H1 (cell line): ENCODE data around the gene EPHB1. TPM values are rescaled to one million over a fixed set of nuclear protein-coding genes. Genes with fewer than 3 reads are reported as not detected.

ENCODE experiments used
- CTCF ChIA-PET: fragments of 300-600 bp; sonication (Branson Sonifier 250); formaldehyde crosslinking; loops from one replicate; lab custom pipeline; 2021; ENCODE audit not compliant: partially characterized antibody; lab: Charles Lee
- POLR2A ChIA-PET: fragments of 300-600 bp; sonication (Branson Sonifier 250); formaldehyde crosslinking; loops from one replicate; lab custom pipeline; 2021; ENCODE audit warnings: inconsistent platforms; ENCODE audit not compliant: partially characterized antibody; lab: Charles Lee
- DNase-seq, 2 experiments: peaks; one replicate each; pipeline versions ENCODE4 v3.0.0 to v3.0.0-alpha.2; 2010 to 2022; ENCODE audit warnings: low spot score in 2 of 2, low read depth in 1 of 2, mixed read lengths in 1 of 2
- FAIRE-seq: peaks from 2 replicates; lab custom pipeline; 2011; peaks lifted over from hg19 to GRCh38; lab: Jason Lieb, UNC
- H2AFZ ChIP-seq: 2 replicates; pipeline ENCODE4 v1.8.1; 2012; ENCODE audit warnings: low read length, inconsistent platforms
- H2AK5ac ChIP-seq: 2 replicates; pipeline ENCODE4 v1.6.1; 2013; ENCODE audit warnings: low read depth, low read length
- H2BK120ac ChIP-seq: replicated peaks from 2 replicates; pipeline ENCODE3; 2013; ENCODE audit warnings: low read depth, low read length, inconsistent platforms
- H2BK12ac ChIP-seq: 2 replicates; pipeline ENCODE4 v1.6.1; 2013; ENCODE audit warnings: low read depth, low read length
- H2BK15ac ChIP-seq: 2 replicates; pipeline ENCODE4 v1.6.1; 2013; ENCODE audit warnings: low read length
- H2BK20ac ChIP-seq: 2 replicates; pipeline ENCODE4 v1.6.1; 2013; ENCODE audit warnings: low read length
- H2BK5ac ChIP-seq: 2 replicates; pipeline ENCODE4 v1.6.1; 2013; ENCODE audit warnings: low read depth, low read length
- H3K14ac ChIP-seq: 2 replicates; pipeline ENCODE4 v1.6.1; 2013; ENCODE audit warnings: inconsistent platforms; ENCODE audit not compliant: insufficient read length
- H3K18ac ChIP-seq: 2 replicates; pipeline ENCODE4 v1.6.1; 2013; ENCODE audit warnings: low read length; ENCODE audit errors: extremely low read depth
- H3K23ac ChIP-seq: 2 replicates; pipeline ENCODE4 v1.6.1; 2013; ENCODE audit warnings: inconsistent platforms; ENCODE audit not compliant: insufficient read length
- H3K23me2 ChIP-seq: 2 replicates; pipeline ENCODE4 v1.6.1; 2013; ENCODE audit warnings: low read depth, low read length
- H3K27ac ChIP-seq: 2 replicates; pipeline ENCODE4 v1.6.1; 2011; ENCODE audit warnings: low read depth, low read length, inconsistent platforms
- H3K27me3 ChIP-seq, 4 experiments: replicated peaks in 1 of 4; 1 replicate in 1 of 4; 2 replicates in 3 of 4; pipeline versions ENCODE4 v1.6.1 to v1.8.1; 2011 to 2013; ENCODE audit warnings: low read length in 3 of 4, mild to moderate bottlenecking in 3 of 4, inconsistent platforms in 2 of 4, mixed read lengths in 2 of 4, moderate library complexity in 1 of 4; ENCODE audit not compliant: control insufficient read depth in 3 of 4, insufficient read depth in 3 of 4; ENCODE audit errors: extremely low read depth in 1 of 4
- H3K36me3 ChIP-seq, 4 experiments: 2 replicates each; pipeline versions ENCODE4 v1.6.1 to v1.8.1; 2011 to 2013; ENCODE audit warnings: mild to moderate bottlenecking in 4 of 4, low read length in 3 of 4, moderate library complexity in 2 of 4, control low read depth in 1 of 4, inconsistent platforms in 1 of 4; ENCODE audit not compliant: insufficient read depth in 4 of 4, control insufficient read depth in 2 of 4
- H3K4ac ChIP-seq: replicated peaks from 2 replicates; pipeline ENCODE3; 2013; ENCODE audit warnings: low read length, low read depth, mixed read lengths, inconsistent platforms; ENCODE audit not compliant: insufficient read length
- H3K4me1 ChIP-seq, 4 experiments: replicated peaks in 1 of 4; 1 replicate in 1 of 4; 2 replicates in 3 of 4; pipeline versions ENCODE4 v1.6.1 to v1.8.1; 2011 to 2013; ENCODE audit warnings: low read length in 3 of 4, inconsistent platforms in 2 of 4, mixed read lengths in 1 of 4; ENCODE audit not compliant: insufficient read depth in 4 of 4, control insufficient read depth in 3 of 4
- H3K4me2 ChIP-seq, 2 experiments: 2 replicates each; pipeline versions ENCODE4 v1.6.1 to v1.8.1; 2011 to 2013; ENCODE audit warnings: low read depth in 2 of 2, low read length in 2 of 2, control low read depth in 1 of 2, inconsistent platforms in 1 of 2, mild to moderate bottlenecking in 1 of 2; ENCODE audit not compliant: insufficient read depth in 1 of 2
- H3K4me3 ChIP-seq, 4 experiments: fragments of 200-600, 300-600 bp in 1 of 4; sonication (generic), shearing (Covaris generic), sonication (Bioruptor Twin) in 1 of 4; 2 replicates each; pipeline versions ENCODE4 v1.5.1 to v1.8.1; 2011 to 2016; ENCODE audit warnings: low read length in 4 of 4, low read depth in 3 of 4, control low read depth in 2 of 4, inconsistent platforms in 2 of 4, mild to moderate bottlenecking in 2 of 4, mixed read lengths in 1 of 4, moderate library complexity in 1 of 4; ENCODE audit not compliant: insufficient read depth in 2 of 4; ENCODE audit errors: extremely low read depth in 1 of 4
- H3K56ac ChIP-seq: replicated peaks from 2 replicates; pipeline ENCODE3; 2013; ENCODE audit warnings: low read depth, mild to moderate bottlenecking, mixed read lengths, low read length, inconsistent platforms; ENCODE audit not compliant: insufficient read length
- H3K79me1 ChIP-seq: 2 replicates; pipeline ENCODE4 v1.6.1; 2013; ENCODE audit warnings: low read depth, low read length, control low read depth
- H3K79me2 ChIP-seq, 2 experiments: 2 replicates each; pipeline versions ENCODE4 v1.6.1 to v1.8.1; 2012 to 2013; ENCODE audit warnings: low read length in 2 of 2, mild to moderate bottlenecking in 2 of 2, inconsistent platforms in 1 of 2; ENCODE audit not compliant: insufficient read depth in 2 of 2, control insufficient read depth in 1 of 2
- H3K9ac ChIP-seq, 4 experiments: replicated peaks in 1 of 4; 1 replicate in 1 of 4; 2 replicates in 3 of 4; pipeline versions ENCODE4 v1.6.1 to v1.8.1; 2011 to 2013; ENCODE audit warnings: low read depth in 3 of 4, low read length in 3 of 4, control low read depth in 2 of 4, mild to moderate bottlenecking in 2 of 4, moderate library complexity in 2 of 4, inconsistent platforms in 1 of 4; ENCODE audit errors: extremely low read depth in 1 of 4
- H3K9me3 ChIP-seq, 2 experiments: 2 replicates each; pipeline versions ENCODE4 v1.6.1 to v1.8.1; 2012 to 2013; ENCODE audit warnings: mild to moderate bottlenecking in 2 of 2, moderate library complexity in 2 of 2, control low read depth in 1 of 2, inconsistent platforms in 1 of 2, low read depth in 1 of 2, low read length in 1 of 2, mixed read lengths in 1 of 2; ENCODE audit not compliant: insufficient read depth in 2 of 2
- H4K20me1 ChIP-seq, 2 experiments: replicated peaks in 1 of 2; 2 replicates each; pipeline versions ENCODE3 to v1.8.1; 2011 to 2013; ENCODE audit warnings: inconsistent platforms in 2 of 2, low read length in 2 of 2, mild to moderate bottlenecking in 1 of 2; ENCODE audit not compliant: insufficient read depth in 2 of 2, control insufficient read depth in 1 of 2
- H4K5ac ChIP-seq: 2 replicates; pipeline ENCODE4 v1.6.1; 2013; ENCODE audit warnings: low read length, low read depth, mixed read lengths, inconsistent platforms; ENCODE audit not compliant: insufficient read length
- H4K8ac ChIP-seq: 2 replicates; pipeline ENCODE4 v1.8.0; 2013; ENCODE audit warnings: mild to moderate bottlenecking, moderate library complexity, low read length, inconsistent platforms; ENCODE audit not compliant: insufficient read depth; ENCODE audit errors: extremely low read depth
- H4K91ac ChIP-seq: replicated peaks from 2 replicates; pipeline ENCODE3; 2013; ENCODE audit warnings: low read length, mixed read lengths, inconsistent platforms; ENCODE audit not compliant: insufficient read length
- NRF1 ChIP-seq: IDR thresholded peaks from 2 replicates; pipeline ENCODE4 v1.6.1; 2011; ENCODE audit warnings: mild to moderate bottlenecking, low read depth, low read length, improper control_type of control experiment
- WGBS, 2 experiments: shearing (Covaris generic) in 1 of 2; methylation state at CpG; one replicate each; pipeline versions ENCODE4 v1.1.6 to v1.1.7; 2013 to 2015; ENCODE audit warnings: low lambda C conversion rate in 2 of 2, mixed read lengths in 2 of 2, inconsistent platforms in 1 of 2, low coverage in 1 of 2, missing lambda C conversion rate in 1 of 2; ENCODE audit not compliant: insufficient replicate concordance in 2 of 2, insufficient coverage in 1 of 2, insufficient read length in 1 of 2; ENCODE audit errors: extremely low coverage in 1 of 2, missing lambda C conversion rate in 1 of 2; 5-methylcytosine and 5-hydroxymethylcytosine counted together
- polyA plus RNA-seq, 7 experiments: library from polyadenylated mRNA; depleted of rRNA in 3 of 7; stranded (reverse) in 5 of 7; unstranded in 2 of 7; fragments of >200 nt in 5 of 7; fragments of 200-250 nt in 2 of 7; gene quantifications; 1 replicate in 5 of 7; 2 replicates in 1 of 7; 4 replicates in 1 of 7; pipeline versions ENCODE4 v1.2.1 to v1.2.3, GENCODE V29; 2011 to 2013; ENCODE audit warnings: missing spikeins in 2 of 7, mixed read lengths in 2 of 7
- total RNA-seq: library from RNA; stranded (reverse); fragmentation: NEBNext Ultra II Directional; extraction: Animal tissue kit (Norgen Biotek cat#: 25700); gene quantifications from 2 replicates; pipeline ENCODE4 v1.2.1, GENCODE V29; 2021

EPHB1 gene
- total and polyA plus RNA-seq, 2 of the 8 experiments (the other 6 are each of a cell fraction or from before 2014, with no cell fraction given) = 3.5 to 5.9 TPM

DNA sequence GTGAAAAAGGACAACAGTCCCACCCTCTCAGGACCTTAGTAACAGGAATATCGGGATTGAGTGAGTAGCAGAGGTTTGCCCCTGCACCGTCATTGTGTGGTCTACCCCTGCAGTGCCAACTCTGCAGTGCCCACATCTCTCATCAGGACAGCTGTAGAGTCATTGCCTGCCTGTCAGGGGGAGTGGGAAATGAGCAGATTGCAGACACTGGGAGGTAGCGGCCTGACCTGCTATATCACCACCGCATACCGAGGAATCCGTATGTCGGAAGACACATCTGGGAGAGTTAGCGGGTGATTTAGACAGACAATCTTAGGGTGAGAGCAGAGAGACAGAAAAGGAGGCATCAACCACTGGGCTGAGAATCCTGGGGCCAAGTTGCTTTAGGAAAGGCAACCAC lies 218.1 kb downstream of the EPHB1 start:
- Histone ChIP-seq H3K23ac (no peak overlapping the region), H3K27me3 (no peaks in the 10 kb centered on the region), H3K23me2 (no peaks in the 10 kb centered on the region), H2BK12ac (no peak overlapping the region), H3K79me2 (no peaks in the 10 kb centered on the region), H2AK5ac (no peak overlapping the region), H2BK120ac (no peak overlapping the region), H3K4me3 (no peak overlapping the region), H2BK20ac (no peak overlapping the region), H4K8ac (peak overlapping the region; percentile 71), H3K4me1 (peaks cover 0 to 5% (median 0%) of the 10 kb centered on the region in 4 experiments; a peak in 2 of 7 replicates), H3K36me3 (no peaks in the 10 kb centered on the region), H2AFZ (no peak overlapping the region), H3K14ac (no peak overlapping the region), H3K27ac (no peak overlapping the region), H4K91ac (no peak overlapping the region), H3K4ac (peak overlapping the region; percentile 28), H4K20me1 (no peaks in the 10 kb centered on the region), H3K56ac (no peak overlapping the region), H2BK15ac (no peak overlapping the region), H3K9ac (no peak overlapping the region), H2BK5ac (no peak overlapping the region), H3K79me1 (no peaks in the 10 kb centered on the region), H3K18ac (no peak overlapping the region), H4K5ac (no peak overlapping the region), H3K9me3 (no peaks in the 10 kb centered on the region), H3K4me2 (no peak overlapping the region)
- DNase-seq (no peak), FAIRE-seq (no peak)
- ChIA-PET CTCF (interaction anchor here (1.4 kb wide), 1 partner anchor 336 kb away, joined by 3 read pairs; no protein-coding TSS in a partner anchor), POLR2A (no interaction called here)
- WGBS, 2 experiments = 92% methylated on average over 8 of the region's 8 CpGs; no CpG with 5 or more reads in 1 of the 2 experiments
- no peak for TF ChIP-seq NRF1
